Right ventricle myocardium inferior (tissue), 1 donor: ENCODE measurements around the gene RSPRY1. TPM values are rescaled to one million over a fixed set of nuclear protein-coding genes. Genes with fewer than 3 reads are reported as not detected.

ENCODE experiments used
- ATAC-seq: fragments of 200-7000 bp; cut with Tn5 transposase; one replicate; pipeline ENCODE4 v1.9.1; 2020; ENCODE audit warnings: mild to moderate bottlenecking, moderate library complexity
- DNase-seq: peaks from one replicate; pipeline ENCODE4 v3.0.0; 2021; ENCODE audit errors: missing footprints
- intact Hi-C: fragments of 100-400 bp; cut with DNase I; formaldehyde crosslinking; loops from one replicate; pipeline ENCODE4 v1.11.0; 2022
- total RNA-seq: library from RNA; stranded (reverse); fragmentation: NEBNext Ultra II Directional; extraction: Animal tissue kit (Norgen Biotek cat#: 25700); gene quantifications from one replicate; pipeline ENCODE4 v1.2.1, GENCODE V29; 2021
- donor health status: DM: no; HTN: yes; CAD: no; lungs with severe emphysema.

RSPRY1 gene
- total RNA-seq, 1 donor from 2014 or later: 13.8 TPM

- ATAC-seq: no peak
- DNase-seq: no peak
- intact Hi-C loops: no loop called here
Observed at GRCh38 chr16:57150682-57151330, 35.3 kb upstream of the RSPRY1 start.

- no peak for DNase-seq
- intact Hi-C loops: no loop called here
- no peak for ATAC-seq
Observed at GRCh38 chr16:57151369-57151768, 34.8 kb upstream of the RSPRY1 start.

GRCh38 chr16:57152096-57153093, 33.7 kb upstream of the RSPRY1 start:
- ATAC-seq (no peak), DNase-seq (no peak)
- intact Hi-C loops: no loop called here

- ATAC-seq (no peak), DNase-seq (no peak)
- intact Hi-C loops: no loop called here
Observed at GRCh38 chr16:57153841-57154240, 32.3 kb upstream of the RSPRY1 start.

GRCh38 chr16:57155702-57156350, 30.3 kb upstream of the RSPRY1 start:
- intact Hi-C loops: no loop called here
- no peak for ATAC-seq
- DNase-seq: no peak

- intact Hi-C loops: no loop called here
- DNase-seq (no peak), ATAC-seq (no peak)
Observed at GRCh38 chr16:57156351-57156703, 29.8 kb upstream of the RSPRY1 start.

GRCh38 chr16:57157533-57157932, 28.6 kb upstream of the RSPRY1 start:
- intact Hi-C loops: no loop called here
- ATAC-seq (no peak), DNase-seq (no peak)

GRCh38 chr16:57159447-57159846, 26.7 kb upstream of the RSPRY1 start:
- ATAC-seq (no peak), DNase-seq (no peak)
- intact Hi-C loops: no loop called here

GRCh38 chr16:57163842-57164241, 22.3 kb upstream of the RSPRY1 start:
- no peak for ATAC-seq
- no peak for DNase-seq

GRCh38 chr16:57165483-57165882, 20.6 kb upstream of the RSPRY1 start:
- ATAC-seq (no peak), DNase-seq (no peak)
- intact Hi-C loops: no loop called here

More at GRCh38 chr16:57163842-57164241, 22.3 kb upstream of the RSPRY1 start:
- intact Hi-C loops: no loop called here

- DNase-seq: no peak
- ATAC-seq: no peak
- intact Hi-C loops: no loop called here
Observed at GRCh38 chr16:57165938-57166337, 20.2 kb upstream of the RSPRY1 start.

GRCh38 chr16:57166451-57166850, 19.7 kb upstream of the RSPRY1 start:
- DNase-seq: no peak
- ATAC-seq: no peak
- intact Hi-C loops: no loop called here

GRCh38 chr16:57166951-57167350, 19.2 kb upstream of the RSPRY1 start:
- DNase-seq (peak; percentile 68), ATAC-seq (peak; percentile 87)
- intact Hi-C loops: loop anchor here (1.0 kb wide), 1 partner anchor 83 kb away; no protein-coding TSS in a partner anchor

- ATAC-seq (no peak), DNase-seq (no peak)
- intact Hi-C loops: loop anchor here (1.0 kb wide), 1 partner anchor 83 kb away; no protein-coding TSS in a partner anchor
Observed at GRCh38 chr16:57167538-57167937, 18.6 kb upstream of the RSPRY1 start.

GRCh38 chr16:57167953-57168352, 18.2 kb upstream of the RSPRY1 start:
- ATAC-seq: peak; percentile 77
- no peak for DNase-seq
- intact Hi-C loops: loop anchor here (1.0 kb wide), 1 partner anchor 84 kb away; no protein-coding TSS in a partner anchor

- DNase-seq (no peak), ATAC-seq (no peak)
- intact Hi-C loops: no loop called here
Observed at GRCh38 chr16:57169327-57169726, 16.8 kb upstream of the RSPRY1 start.

- intact Hi-C loops: no loop called here
- ATAC-seq (no peak), DNase-seq (no peak)
Observed at GRCh38 chr16:57172721-57173290, 13.3 kb upstream of the RSPRY1 start.

- ATAC-seq (no peak), DNase-seq (no peak)
- intact Hi-C loops: no loop called here
Observed at GRCh38 chr16:57175896-57176295, 10.2 kb upstream of the RSPRY1 start.

GRCh38 chr16:57178196-57178595, 7.9 kb upstream of the RSPRY1 start:
- ATAC-seq (no peak), DNase-seq (no peak)
- intact Hi-C loops: no loop called here
